Measurements from ENCODE around the gene SVIL. TPM values are rescaled to one million over a fixed set of nuclear protein-coding genes. Genes with fewer than 3 reads are reported as not detected.
"Not testable (repeated sequence)": the region's sequence is repeated elsewhere in the genome, so short reads cannot be mapped to it uniquely, and the experiment has no call there.

The SVIL gene
- total RNA-seq, 3 donors from 2014 or later (not counting 1 experiment from before 2014, with no cell fraction given), result 24.9 to 57.2 (median 33.5) TPM

DNA sequence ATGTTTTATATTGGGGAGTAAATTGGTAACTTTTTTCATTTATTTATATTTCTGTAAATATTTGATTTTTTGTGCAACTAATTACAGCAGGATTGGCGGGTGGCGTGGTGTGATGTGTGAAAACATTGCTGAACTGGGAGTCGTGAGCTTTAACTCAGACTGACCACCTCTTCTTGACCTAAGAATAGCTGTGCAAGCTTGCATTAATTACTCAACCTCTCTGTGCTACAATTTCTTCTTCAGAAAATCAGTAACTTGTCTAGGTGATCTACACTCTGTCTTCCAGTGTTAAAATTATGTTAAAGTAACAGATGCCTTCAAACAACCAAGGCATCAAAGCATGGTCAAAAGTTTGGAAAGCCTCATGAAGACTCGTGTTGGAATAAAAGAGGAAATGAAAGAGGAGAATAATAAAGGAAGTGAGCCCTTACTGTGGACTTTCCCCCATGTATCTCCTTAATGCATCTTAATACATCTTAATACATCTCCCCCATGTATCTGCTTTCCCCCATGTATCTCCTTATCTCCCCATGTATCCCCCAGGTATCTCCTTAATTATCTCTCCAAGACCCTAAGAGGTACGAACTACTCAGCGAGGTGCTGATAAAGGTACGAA is 71.2 kb downstream of the SVIL start:
- TF ChIP-seq, protein P1, sequence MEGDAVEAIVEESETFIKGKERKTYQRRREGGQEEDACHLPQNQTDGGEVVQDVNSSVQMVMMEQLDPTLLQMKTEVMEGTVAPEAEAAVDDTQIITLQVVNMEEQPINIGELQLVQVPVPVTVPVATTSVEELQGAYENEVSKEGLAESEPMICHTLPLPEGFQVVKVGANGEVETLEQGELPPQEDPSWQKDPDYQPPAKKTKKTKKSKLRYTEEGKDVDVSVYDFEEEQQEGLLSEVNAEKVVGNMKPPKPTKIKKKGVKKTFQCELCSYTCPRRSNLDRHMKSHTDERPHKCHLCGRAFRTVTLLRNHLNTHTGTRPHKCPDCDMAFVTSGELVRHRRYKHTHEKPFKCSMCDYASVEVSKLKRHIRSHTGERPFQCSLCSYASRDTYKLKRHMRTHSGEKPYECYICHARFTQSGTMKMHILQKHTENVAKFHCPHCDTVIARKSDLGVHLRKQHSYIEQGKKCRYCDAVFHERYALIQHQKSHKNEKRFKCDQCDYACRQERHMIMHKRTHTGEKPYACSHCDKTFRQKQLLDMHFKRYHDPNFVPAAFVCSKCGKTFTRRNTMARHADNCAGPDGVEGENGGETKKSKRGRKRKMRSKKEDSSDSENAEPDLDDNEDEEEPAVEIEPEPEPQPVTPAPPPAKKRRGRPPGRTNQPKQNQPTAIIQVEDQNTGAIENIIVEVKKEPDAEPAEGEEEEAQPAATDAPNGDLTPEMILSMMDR (IDR thresholded peaks at IDR 0.05), result no peak
- Histone ChIP-seq H3K36me3 (ENCODE audit: control insufficient read depth, insufficient read depth, low read length) (no peaks in the 10 kb centered on the region), H3K27ac (ENCODE audit: low read length) (no peak overlapping the region), H3K27me3 (ENCODE audit: control insufficient read depth, insufficient read depth, low read length) (no peaks in the 10 kb centered on the region), H3K4me1 (ENCODE audit: control insufficient read depth, insufficient read depth, low read length) (no peaks in the 10 kb centered on the region), H3K4me3 (ENCODE audit: low read length) (no peak overlapping the region), H3K9me3 (ENCODE audit: control insufficient read depth, insufficient read depth, low read length) (no peaks in the 10 kb centered on the region)
- intact Hi-C loops (cut with micrococcal nuclease), result no loop called here
- WGBS (ENCODE audit: insufficient coverage), result 90% methylated on average over 4 of the region's 7 CpGs
- Mint-ChIP-seq H3K9me3 (no peaks in the 10 kb centered on the region), H3K27ac (no peak overlapping the region), H3K27me3 (ENCODE audit: low read depth in 2 of 2) (no peaks in the 10 kb centered on the region), H3K4me1 (no peaks in the 10 kb centered on the region), H3K4me3 (no peak overlapping the region), H3K36me3 (no peaks in the 10 kb centered on the region)
- no peak for ATAC-seq
- DNase-seq, result no peak

DNA sequence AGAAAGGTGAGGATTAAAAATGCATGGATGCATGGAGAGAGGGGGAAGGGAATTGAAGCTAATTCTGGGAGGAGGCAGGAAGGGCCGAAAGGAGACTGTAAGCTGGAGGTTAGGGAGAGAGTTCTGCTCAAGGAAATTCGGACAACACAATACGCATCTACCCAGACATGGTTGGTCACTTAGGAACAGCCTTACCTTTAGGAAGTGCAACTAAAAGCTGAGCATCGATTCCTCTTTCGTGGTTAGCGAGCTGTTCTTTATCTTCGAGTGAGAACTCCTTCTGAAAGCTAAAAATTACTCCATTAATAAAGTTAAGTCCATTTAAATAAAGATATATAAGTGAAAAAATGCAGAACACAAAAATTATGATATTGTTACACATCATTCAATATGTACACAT is 71.8 kb downstream of the SVIL start:
- not testable (repeated sequence) for H3K27ac Mint-ChIP-seq, H3K4me3 Mint-ChIP-seq
- no CpG with 5 or more reads among the region's 7 CpGs for WGBS (ENCODE audit: insufficient coverage)

DNA sequence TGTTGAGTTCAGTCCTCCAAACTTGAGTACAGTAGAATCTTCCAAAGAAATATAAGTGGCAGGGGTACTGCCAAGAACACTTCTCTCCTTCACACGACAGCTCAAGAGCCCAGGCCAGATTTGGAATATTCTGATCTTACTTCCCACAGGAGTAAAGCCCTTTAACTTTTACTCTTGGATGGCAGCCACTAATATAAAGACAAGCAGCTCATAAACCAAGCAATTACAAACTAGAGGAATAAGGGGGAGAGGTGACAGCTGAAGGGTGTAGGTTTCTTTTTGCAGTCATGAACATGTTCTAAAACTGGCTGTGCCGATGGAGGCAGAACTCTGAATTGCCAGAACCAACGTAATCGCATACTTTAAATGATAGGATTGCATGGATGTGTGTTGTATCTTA is 74.8 kb downstream of the SVIL start:
- no peaks in the 10 kb centered on the region for H3K36me3 Mint-ChIP-seq

More for the DNA sequence above, 71.8 kb downstream of the SVIL start:
- intact Hi-C loops (cut with micrococcal nuclease); H3K4me1 Mint-ChIP-seq; H3K36me3 ChIP-seq (ENCODE audit: control insufficient read depth, insufficient read depth, low read length); H3K9me3 ChIP-seq (ENCODE audit: control insufficient read depth, insufficient read depth, low read length); H3K27me3 ChIP-seq (ENCODE audit: control insufficient read depth, insufficient read depth, low read length); H3K27ac ChIP-seq (ENCODE audit: low read length); H3K27me3 Mint-ChIP-seq (ENCODE audit: low read depth in 2 of 2); H3K9me3 Mint-ChIP-seq; ATAC-seq; H3K36me3 Mint-ChIP-seq; H3K4me3 ChIP-seq (ENCODE audit: low read length); DNase-seq; H3K4me1 ChIP-seq (ENCODE audit: control insufficient read depth, insufficient read depth, low read length): not testable (repeated sequence)

DNA sequence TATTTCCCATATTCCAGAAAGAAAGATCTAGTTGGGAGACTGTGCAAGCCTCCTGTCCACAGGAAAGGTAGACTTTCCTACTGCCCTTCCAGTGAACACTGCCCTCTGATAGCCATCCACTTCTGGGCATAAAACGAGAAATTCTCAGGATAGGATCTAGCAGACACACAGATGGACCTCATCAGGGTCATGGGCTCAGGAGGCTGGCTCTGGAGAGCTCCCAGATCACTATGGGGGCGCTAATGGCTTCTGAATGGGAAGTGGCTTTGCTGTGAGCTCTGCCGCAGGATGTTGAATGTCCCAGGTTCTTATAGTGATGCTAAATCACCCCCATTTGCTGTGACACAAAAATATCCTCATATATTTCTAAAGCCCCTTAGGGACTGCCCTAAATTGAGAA is 77.1 kb downstream of the SVIL start:
- Mint-ChIP-seq H3K9me3 (no peaks in the 10 kb centered on the region), H3K27ac (no peak overlapping the region), H3K4me3 (no peak overlapping the region), H3K36me3 (no peaks in the 10 kb centered on the region), H3K27me3 (ENCODE audit: low read depth in 2 of 2) (no peaks in the 10 kb centered on the region), H3K4me1 (no peaks in the 10 kb centered on the region)
- Histone ChIP-seq H3K36me3 (ENCODE audit: control insufficient read depth, insufficient read depth, low read length) (peaks cover 4% of the 10 kb centered on the region), H3K4me1 (ENCODE audit: control insufficient read depth, insufficient read depth, low read length) (no peaks in the 10 kb centered on the region), H3K27ac (ENCODE audit: low read length) (no peak overlapping the region), H3K4me3 (ENCODE audit: low read length) (no peak overlapping the region), H3K9me3 (ENCODE audit: control insufficient read depth, insufficient read depth, low read length) (no peaks in the 10 kb centered on the region), H3K27me3 (ENCODE audit: control insufficient read depth, insufficient read depth, low read length) (no peaks in the 10 kb centered on the region)
- intact Hi-C loops (cut with micrococcal nuclease), result no loop called here
- TF ChIP-seq, protein P1 (IDR thresholded peaks at IDR 0.05), result no peak
- ATAC-seq (no peak), DNase-seq (no peak)
- 83% methylated on average over 3 of the region's 3 CpGs for WGBS (ENCODE audit: insufficient coverage)

More for the DNA sequence above, 74.8 kb downstream of the SVIL start:
- DNase-seq (no peak), ATAC-seq (no peak)
- Mint-ChIP-seq H3K4me3 (no peak overlapping the region), H3K4me1 (no peaks in the 10 kb centered on the region), H3K27me3 (ENCODE audit: low read depth in 2 of 2) (no peaks in the 10 kb centered on the region), H3K27ac (no peak overlapping the region), H3K9me3 (no peaks in the 10 kb centered on the region)
- intact Hi-C loops (cut with micrococcal nuclease), result no loop called here
- Histone ChIP-seq H3K4me3 (ENCODE audit: low read length) (no peak overlapping the region), H3K27me3 (ENCODE audit: control insufficient read depth, insufficient read depth, low read length) (no peaks in the 10 kb centered on the region), H3K27ac (ENCODE audit: low read length) (no peak overlapping the region), H3K9me3 (ENCODE audit: control insufficient read depth, insufficient read depth, low read length) (no peaks in the 10 kb centered on the region), H3K36me3 (ENCODE audit: control insufficient read depth, insufficient read depth, low read length) (no peaks in the 10 kb centered on the region), H3K4me1 (ENCODE audit: control insufficient read depth, insufficient read depth, low read length) (no peaks in the 10 kb centered on the region)
- TF ChIP-seq, protein P1 (IDR thresholded peaks at IDR 0.05), result no peak
- WGBS (ENCODE audit: insufficient coverage), result 77% methylated on average over 4 of the region's 4 CpGs

Measured in natural killer cell (primary cell).